SK-N-MC (cell line): ENCODE results near the gene TRIM13.

Source experiments
- FOXP2 ChIP-seq: optimal IDR thresholded peaks from 2 replicates; pipeline ENCODE3; 2011; ENCODE audit warnings: mild to moderate bottlenecking, moderate library complexity; ENCODE audit not compliant: insufficient read depth; ENCODE audit errors: extremely low read length, control extremely low read depth
- POLR2AphosphoS5 ChIP-seq: IDR thresholded peaks from 2 replicates; pipeline ENCODE4 v1.6.1; 2012; ENCODE audit warnings: mild to moderate bottlenecking, low read depth, low read length, borderline replicate concordance

- no peak for TF ChIP-seq POLR2AphosphoS5
- no peak for TF ChIP-seq FOXP2
Measured at GRCh38 chr13:49975826-49976225, 21.0 kb upstream of the TRIM13 start.
